GM12891 (cell line): ENCODE results near the gene DOCK4.

Experiments
- DNase-seq: peaks from one replicate; pipeline ENCODE4 v3.0.0; 2011; ENCODE audit warnings: low spot score; ENCODE audit not compliant: insufficient read length
- FAIRE-seq: peaks from 2 replicates; lab custom pipeline; 2011; peaks lifted over from hg19 to GRCh38; lab: Jason Lieb, UNC
- PAX5 ChIP-seq: IDR thresholded peaks from 2 replicates; pipeline ENCODE4 v1.6.1; 2011; ENCODE audit warnings: low read length, moderate library complexity, mild to moderate bottlenecking; ENCODE audit not compliant: insufficient read depth, severe bottlenecking
- POLR2A ChIP-seq: IDR thresholded peaks from 2 replicates; pipeline ENCODE4 v1.6.1; 2011; ENCODE audit warnings: low read depth, low read length, control low read depth
- POLR2AphosphoS5 ChIP-seq: IDR thresholded peaks from 2 replicates; pipeline ENCODE4 v1.6.1; 2011; ENCODE audit warnings: low read depth, low read length, control low read depth
- POU2F2 ChIP-seq: IDR thresholded peaks from 2 replicates; pipeline ENCODE4 v1.6.1; 2011; ENCODE audit warnings: low read depth, mild to moderate bottlenecking, control low read depth, low read length, moderate library complexity
- SPI1 ChIP-seq: IDR thresholded peaks from 2 replicates; pipeline ENCODE4 v1.6.1; 2011; ENCODE audit warnings: low read depth, low read length, control low read depth
- TAF1 ChIP-seq: IDR thresholded peaks from 2 replicates; pipeline ENCODE4 v1.6.1; 2011; ENCODE audit warnings: low read depth, low read length, control low read depth

Gene DOCK4

GRCh38 chr7:112192236-112193154 lies 13.7 kb downstream of the DOCK4 start:
- FAIRE-seq (no peak), DNase-seq (no peak)
- no peak for TF ChIP-seq POLR2A
- no peak for TF ChIP-seq POU2F2
- no peak for TF ChIP-seq SPI1
- TF ChIP-seq PAX5: no peak
- no peak for TF ChIP-seq POLR2AphosphoS5
- TF ChIP-seq TAF1: no peak

DNA sequence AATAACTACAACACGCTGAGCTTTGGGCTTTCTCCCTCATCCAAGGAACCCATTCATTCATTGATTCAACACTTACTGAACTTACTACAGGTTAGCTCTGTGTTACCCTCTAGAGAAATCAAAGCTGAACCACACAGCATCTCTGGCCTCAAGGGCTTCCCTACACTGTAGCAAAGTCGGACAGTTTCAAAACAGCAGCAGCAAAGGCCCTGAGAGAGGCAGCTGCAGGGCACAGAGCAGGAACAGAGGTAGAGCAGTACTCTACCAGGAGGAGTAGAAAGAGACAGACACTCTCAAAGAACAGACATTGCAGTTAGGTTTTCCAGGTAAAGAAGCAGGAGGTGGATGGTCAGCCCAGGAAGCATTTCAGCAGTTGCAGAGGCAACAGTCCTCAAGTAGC lies 16.1 kb downstream of the DOCK4 start:
- no peak for FAIRE-seq
- no peak for DNase-seq
- TF ChIP-seq SPI1 (no peak), TAF1 (no peak), POU2F2 (no peak), POLR2AphosphoS5 (no peak), PAX5 (no peak), POLR2A (no peak)

DNA sequence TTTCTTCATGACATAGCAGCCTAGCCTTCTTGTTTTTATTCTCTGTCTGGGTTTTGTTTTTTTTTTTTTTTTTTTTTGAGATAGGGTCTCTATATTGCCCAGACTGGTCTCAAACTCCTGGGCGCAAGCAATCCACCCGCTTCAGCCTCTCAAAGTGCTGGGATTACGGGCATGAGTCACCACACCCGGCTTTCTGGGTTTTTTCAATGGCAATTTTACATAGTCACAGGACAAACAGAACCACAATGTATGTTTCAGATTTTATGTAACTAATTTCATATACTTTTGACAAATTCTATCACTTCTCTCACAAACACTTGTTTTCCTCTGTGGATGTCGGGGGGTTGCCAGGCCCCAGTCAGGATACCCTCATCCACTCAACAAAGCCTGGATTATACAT lies 16.5 kb downstream of the DOCK4 start:
- no peak for FAIRE-seq
- TF ChIP-seq PAX5 (no peak), TAF1 (no peak), POLR2AphosphoS5 (no peak), SPI1 (no peak), POU2F2 (no peak), POLR2A (no peak)
- DNase-seq: no peak

DNA sequence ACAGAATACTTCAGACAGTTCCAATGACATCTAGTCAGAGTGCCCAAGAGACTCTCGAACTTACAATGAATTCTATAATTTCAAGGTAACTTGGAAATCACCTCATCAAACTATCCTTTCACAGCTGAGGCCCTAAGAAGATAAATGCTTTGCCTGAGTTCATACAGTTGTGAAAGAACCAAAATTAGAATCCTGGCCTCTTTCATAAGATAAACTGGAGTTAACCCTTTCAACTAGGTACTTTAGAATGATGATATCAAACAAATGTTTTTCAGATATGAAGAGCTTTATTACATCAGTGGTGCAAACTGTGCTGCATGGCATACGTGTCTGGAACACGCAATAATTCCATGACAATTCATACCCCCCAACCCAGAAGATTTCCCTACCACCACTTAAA lies 17.9 kb downstream of the DOCK4 start:
- DNase-seq: no peak
- no peak for FAIRE-seq
- no peak for TF ChIP-seq POLR2A
- no peak for TF ChIP-seq POU2F2
- TF ChIP-seq SPI1: no peak
- no peak for TF ChIP-seq TAF1
- no peak for TF ChIP-seq POLR2AphosphoS5
- no peak for TF ChIP-seq PAX5

DNA sequence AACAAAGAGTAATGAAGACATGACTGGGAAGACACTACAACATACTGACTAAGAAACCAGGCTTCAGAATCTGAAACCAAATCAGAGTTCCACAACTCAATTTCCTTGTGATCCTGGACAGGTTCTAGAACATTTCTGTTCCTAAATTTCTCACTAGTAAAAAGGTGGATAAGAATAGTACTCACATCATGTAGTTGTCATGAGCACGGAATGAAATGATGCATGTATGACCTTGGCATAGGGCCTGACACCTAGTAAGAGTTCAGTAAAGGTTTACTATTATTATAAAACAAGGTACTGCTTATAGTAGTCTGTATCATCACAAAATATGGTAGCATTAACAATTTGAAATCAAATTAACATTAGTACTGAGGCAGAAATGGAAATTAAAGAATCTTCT lies 19.9 kb downstream of the DOCK4 start:
- TF ChIP-seq SPI1: no peak
- no peak for DNase-seq
- no peak for FAIRE-seq

- no peak for FAIRE-seq
- TF ChIP-seq TAF1 (no peak), PAX5 (no peak), POLR2AphosphoS5 (no peak), POLR2A (no peak), SPI1 (no peak), POU2F2 (no peak)
These were observed 21.0 kb downstream of the DOCK4 start for GRCh38 chr7:112185005-112185834.

GRCh38 chr7:112184455-112184854 lies 21.7 kb downstream of the DOCK4 start:
- DNase-seq: no peak
- TF ChIP-seq POLR2AphosphoS5 (no peak), POLR2A (no peak), PAX5 (no peak), POU2F2 (no peak), SPI1 (no peak), TAF1 (no peak)
- no peak for FAIRE-seq

More at GRCh38 chr7:112185005-112185834, 21.0 kb downstream of the DOCK4 start:
- no peak for DNase-seq

DNA sequence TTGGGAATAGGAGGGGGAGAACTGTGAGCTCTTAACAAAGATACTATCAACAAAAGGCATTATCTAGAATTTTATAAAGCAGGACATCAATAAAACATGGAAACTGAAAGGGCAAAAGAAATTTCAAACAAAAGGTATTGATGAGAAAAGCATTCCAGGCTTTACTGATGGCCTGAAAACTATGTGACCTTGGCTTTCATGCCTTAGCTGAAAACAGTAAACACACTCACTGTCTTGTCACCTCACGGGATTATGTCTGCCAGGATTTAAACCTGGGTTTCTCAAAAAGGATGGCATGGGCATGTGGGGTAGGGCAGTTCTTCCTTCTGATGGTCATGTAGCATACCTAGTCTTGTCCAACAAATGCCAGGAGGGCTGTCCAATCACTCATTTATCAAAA lies 22.9 kb downstream of the DOCK4 start:
- no peak for TF ChIP-seq TAF1
- no peak for TF ChIP-seq PAX5
- TF ChIP-seq POLR2A: no peak
- no peak for TF ChIP-seq SPI1
- TF ChIP-seq POLR2AphosphoS5: no peak
- TF ChIP-seq POU2F2: no peak
- DNase-seq (no peak), FAIRE-seq (no peak)

DNA sequence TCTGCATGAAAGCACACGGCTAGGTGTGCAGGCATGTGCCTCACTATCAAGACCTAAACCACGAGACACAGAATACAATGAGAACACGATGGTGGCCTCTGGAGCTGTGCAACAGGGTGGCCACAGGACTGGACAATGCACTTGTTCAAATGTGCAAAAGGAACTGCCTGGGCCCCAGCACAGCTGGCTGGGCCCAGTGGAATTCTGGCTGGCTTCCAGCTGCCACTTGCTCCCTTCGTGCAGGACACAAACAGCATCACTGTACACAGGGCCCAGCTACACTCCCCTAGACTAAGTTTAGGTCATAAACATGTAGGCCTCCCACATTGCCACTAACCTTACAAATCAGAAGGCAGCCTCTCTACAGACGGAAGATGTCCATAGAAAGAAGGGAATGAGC lies 23.4 kb downstream of the DOCK4 start:
- TF ChIP-seq POLR2A: no peak
- no peak for TF ChIP-seq POU2F2
- TF ChIP-seq POLR2AphosphoS5: no peak
- TF ChIP-seq TAF1: no peak
- TF ChIP-seq SPI1: no peak
- DNase-seq: no peak
- no peak for FAIRE-seq

DNA sequence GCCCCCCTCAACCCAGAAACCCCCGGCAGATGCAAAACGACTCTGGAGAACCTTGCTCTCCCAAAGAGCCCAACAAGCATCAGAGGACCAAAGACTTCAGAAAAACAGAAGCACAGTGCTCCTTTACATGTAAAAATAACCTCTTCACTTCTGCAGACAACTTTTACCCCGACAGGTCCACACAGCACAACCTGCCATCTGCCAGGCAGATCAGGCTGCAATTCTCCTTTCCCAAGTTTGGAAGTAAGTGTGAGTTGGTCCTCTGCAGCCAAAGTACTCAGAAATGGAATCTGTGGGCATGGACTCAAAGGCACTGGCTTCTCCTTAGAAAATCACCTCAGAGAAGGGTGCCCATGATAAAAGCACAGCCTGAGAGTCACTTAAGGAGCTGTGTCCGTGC lies 26.0 kb downstream of the DOCK4 start:
- TF ChIP-seq TAF1: no peak
- TF ChIP-seq POLR2AphosphoS5: no peak
- TF ChIP-seq SPI1: no peak
- TF ChIP-seq PAX5: no peak
- TF ChIP-seq POU2F2: no peak
- TF ChIP-seq POLR2A: no peak
- no peak for FAIRE-seq

More for the DNA sequence above, 26.0 kb downstream of the DOCK4 start:
- DNase-seq: no peak
